CD4-positive, alpha-beta T cell treated with Interleukin-6 at 100 ng/mL for 8 hours (primary cell): ENCODE results near the gene TBX15.
"Not testable (repeated sequence)": the region's sequence is repeated elsewhere in the genome, so short reads cannot be mapped to it uniquely, and the experiment has no call there.

ENCODE experiments used
- DNase-seq: peaks from one replicate; pipeline ENCODE4 v3.0.0-alpha.2; 2020; ENCODE audit warnings: mixed read lengths, low spot score

TBX15 gene

DNA sequence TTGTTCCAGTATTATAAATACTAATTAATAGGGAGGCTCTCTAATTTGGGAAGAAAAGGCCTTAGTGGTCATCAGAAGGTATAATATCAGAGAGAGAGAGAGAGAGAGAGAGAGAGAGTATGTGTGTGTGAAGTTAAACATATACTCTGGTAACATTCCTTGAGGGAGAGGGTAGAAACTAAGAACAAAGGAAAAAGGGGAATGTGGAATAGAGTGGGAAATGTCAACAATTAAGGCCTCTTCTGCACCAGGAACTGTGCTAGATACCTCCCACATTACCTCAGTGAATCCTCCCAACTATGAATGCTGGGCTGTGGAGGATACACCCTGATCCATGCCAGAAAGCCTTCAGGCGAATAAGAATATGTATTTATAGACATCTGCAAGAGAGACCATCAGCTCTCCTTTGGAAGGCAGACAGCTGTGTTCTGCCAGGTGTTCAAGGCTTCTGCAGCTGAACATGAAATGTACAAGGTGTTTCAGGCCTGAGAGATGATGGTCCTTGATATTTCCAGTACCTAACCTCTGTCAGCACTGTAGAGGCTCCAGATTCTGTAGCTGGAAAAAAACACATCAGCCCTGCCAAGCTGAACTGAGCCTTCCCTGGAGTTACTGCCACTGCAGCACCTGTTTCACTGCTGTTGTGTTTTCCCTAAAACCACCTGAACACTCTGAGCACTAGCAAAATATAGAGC, 29.1 kb downstream of the TBX15 start:
- DNase-seq: no peak

DNA sequence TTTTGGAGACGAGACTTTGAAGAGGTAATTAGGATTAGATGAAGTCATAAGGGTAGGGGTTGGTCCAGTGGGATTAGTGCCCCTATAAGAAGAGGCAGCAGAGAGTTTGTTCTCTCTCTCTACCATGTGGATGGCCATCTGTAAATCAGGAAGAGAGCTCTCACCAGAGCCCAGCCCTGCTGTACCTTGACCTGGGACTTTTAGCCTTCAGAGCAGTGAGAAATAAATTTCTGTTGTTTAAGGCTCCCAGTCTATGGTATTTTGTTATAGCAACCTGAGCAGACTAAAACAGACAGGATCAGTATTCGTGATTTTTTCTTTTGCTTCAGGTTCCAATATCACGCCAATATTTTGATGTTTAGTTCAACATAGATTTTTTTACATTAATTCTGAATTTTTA, 30.0 kb downstream of the TBX15 start:
- no peak for DNase-seq

- not testable (repeated sequence) for DNase-seq
These were observed 30.6 kb downstream of the TBX15 start for GRCh38 chr1:118957579-118957978.

DNA sequence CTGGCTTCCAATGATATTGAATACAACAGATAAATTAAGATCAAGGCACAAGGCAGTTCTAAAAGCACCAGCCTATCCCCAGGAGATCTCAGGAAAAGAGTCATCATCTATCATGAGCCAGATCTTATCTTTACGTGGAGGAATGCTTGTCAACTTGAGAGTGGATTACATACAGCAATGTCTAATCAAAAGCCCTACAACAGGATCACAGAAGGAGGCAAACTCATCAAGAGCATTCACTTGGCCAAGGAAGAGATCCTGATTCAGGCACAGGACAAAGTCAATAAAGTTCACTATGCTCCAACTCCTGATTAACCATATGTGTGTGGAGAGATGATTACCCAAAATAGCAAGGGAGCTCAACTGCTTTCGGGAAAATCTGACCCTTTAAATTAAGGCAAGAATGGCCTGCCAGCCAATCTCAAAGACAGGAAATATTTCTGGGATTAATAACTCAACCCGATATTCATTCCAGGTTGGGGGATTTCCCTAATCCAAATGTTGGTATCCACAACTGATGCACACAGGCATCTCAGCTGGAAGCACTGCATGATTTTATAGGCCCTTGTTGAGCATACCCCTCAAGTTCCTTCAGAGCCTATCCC, 33.7 kb downstream of the TBX15 start:
- no peak for DNase-seq

DNA sequence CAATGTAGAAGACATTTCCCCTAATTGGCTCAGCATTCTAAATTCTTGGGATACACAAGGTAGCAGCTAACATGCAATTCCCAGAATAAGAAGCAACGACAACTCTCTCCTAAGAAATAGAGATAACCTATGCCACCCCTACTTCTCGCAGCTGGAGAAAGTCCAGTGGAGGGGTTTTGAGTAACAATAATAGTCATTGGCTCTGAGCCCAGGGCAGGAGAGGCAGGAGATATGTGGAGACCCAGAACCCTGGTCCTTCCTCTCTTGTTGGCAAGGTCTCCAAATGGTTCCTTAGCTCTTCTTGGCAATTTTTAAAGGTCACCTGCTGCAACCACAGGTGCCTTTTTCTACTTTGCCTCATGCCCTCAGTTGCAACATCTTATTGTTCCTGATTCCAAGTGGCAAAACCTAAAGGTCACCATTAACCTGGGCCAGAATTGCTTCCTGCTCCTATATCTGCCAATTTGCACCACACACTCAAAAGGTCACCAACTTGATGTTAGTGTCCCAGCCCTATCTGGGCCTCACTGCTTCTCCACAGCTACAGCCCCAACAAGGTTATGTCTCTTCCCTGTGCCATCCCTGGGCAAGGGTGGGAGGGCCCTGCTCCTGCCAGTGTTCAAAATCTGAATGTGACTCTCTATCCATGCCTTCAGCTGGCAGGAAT, 36.7 kb downstream of the TBX15 start:
- DNase-seq: no peak

DNA sequence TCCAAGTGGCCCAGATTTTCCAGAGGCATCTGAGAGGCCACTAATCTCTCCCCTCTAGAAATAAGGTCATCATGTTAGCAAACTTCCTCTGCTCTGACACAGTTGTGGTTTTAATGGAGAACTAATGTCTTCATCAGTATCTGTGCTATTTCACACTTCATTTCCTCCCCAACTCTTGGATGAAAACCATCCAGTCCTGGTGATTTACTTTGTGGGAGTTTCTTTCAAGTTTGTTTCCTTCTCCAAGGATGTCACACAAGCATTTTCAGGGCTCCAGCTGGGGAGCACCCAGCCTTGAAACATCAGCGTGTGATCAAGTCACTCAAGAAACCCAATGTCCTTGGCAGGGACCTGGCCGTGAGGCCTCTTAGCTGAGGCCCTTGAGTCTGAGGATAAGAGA, 38.8 kb downstream of the TBX15 start:
- no peak for DNase-seq

DNA sequence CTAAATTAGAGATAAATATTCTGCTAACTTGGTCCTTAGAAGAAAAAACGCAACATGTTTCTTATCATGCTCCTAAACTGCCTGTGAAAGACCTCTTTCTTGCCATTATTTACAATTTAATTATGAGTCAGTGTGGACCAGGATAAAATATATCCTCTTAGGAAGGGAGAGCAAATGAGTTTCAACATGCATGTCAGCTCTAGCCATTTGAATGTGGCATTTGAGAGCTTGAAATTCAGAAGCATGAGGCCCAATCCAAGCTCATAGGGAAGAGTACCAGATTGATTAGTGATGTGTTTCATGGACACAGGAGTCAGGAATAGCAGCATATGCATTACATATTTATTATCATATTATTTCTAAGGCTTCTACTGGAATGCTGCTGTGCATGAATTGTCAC, 39.3 kb downstream of the TBX15 start:
- no peak for DNase-seq

GRCh38 chr1:118948351-118948750, 39.8 kb downstream of the TBX15 start:
- no peak for DNase-seq

GRCh38 chr1:118947790-118948189, 40.4 kb downstream of the TBX15 start:
- DNase-seq: no peak

GRCh38 chr1:118947003-118947765, 41.0 kb downstream of the TBX15 start:
- no peak for DNase-seq

DNA sequence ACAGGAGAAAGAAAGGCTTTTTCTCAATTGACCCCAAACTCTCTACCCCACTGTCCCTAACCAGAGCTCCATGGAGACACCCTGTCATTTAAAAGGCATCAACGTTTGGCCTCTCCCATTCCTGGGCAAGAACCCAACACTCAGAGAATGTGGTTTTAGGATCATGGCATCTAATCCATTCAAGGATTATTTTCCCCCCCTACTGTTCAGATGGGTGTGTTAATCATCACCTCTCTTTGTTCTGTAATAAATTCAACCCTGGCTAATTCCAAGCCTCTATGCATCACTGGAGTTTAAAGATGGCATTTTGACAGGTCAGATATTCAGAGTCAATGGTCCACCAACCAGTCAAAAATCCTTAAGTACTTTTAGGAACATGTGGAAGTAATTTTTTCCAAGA, 42.7 kb downstream of the TBX15 start:
- DNase-seq: no peak

DNA sequence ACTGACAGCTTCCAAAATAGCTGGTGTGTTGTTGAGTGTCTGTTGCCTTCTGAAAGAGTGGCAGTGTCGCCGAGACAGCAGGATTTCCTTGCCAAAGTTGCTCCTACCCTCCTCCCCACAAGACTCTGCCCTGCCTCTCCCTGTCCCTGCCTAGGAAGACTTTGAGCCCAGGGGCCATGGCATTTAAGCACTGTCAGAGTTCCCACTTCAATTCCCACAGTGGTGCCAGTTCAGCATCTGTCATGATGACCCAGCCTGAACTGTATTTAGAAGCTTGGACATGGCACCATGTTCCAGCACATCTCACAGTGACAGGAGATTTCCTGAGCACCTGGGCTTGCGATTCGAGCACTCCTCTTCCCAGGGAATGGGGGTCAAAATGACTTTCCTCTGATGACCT, 43.6 kb downstream of the TBX15 start:
- no peak for DNase-seq

- DNase-seq: no peak
These were observed 44.0 kb downstream of the TBX15 start for GRCh38 chr1:118944133-118944532.

DNA sequence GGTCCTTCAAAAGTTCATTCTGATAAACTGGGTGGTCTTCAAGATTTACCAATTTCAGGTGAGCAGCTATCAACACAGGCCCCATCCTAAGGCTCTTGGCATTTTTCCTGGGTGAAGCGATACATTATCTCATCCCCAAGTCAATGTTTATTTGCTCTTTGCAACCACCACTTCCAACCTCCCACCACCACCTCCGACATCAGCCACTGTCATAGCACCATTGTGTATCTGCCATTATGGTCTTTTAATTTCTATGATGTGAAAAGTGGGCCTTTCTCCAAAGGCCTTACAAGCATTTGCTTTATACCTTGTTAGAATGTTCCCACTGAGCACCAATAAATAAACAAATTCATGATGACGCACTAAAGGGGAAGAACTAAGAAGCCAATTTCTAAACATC, 47.2 kb downstream of the TBX15 start:
- DNase-seq: no peak

GRCh38 chr1:118937413-118938072, 50.6 kb downstream of the TBX15 start:
- DNase-seq: no peak

GRCh38 chr1:118934706-118935105, 53.4 kb downstream of the TBX15 start:
- DNase-seq: no peak

GRCh38 chr1:118933051-118933781, 54.9 kb downstream of the TBX15 start:
- DNase-seq: no peak

DNA sequence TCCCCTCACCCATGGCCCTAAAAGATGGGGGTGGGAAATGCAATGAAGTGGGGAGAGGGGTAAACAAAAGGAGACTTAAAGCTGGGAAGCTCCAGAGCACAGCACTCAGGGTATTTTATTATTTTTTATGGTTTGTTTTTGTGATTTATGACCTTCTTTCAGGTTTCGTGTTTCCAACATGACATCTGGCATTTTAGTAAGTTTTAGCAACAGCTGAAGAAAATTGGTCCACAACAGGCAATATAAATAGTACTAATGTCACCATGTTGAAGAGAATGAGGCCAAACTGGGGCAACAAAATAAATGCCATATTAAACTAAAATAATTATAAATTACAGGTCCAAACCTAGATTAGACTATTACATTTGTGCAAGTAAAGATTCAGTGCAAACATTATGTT, 56.3 kb downstream of the TBX15 start:
- DNase-seq: no peak

- no peak for DNase-seq
These were observed 59.2 kb downstream of the TBX15 start for GRCh38 chr1:118928739-118929554.

- DNase-seq: no peak
These were observed 60.5 kb downstream of the TBX15 start for GRCh38 chr1:118927427-118928187.
